ENCODE data around the gene GALNT16. TPM values are rescaled to one million over a fixed set of nuclear protein-coding genes. Genes with fewer than 3 reads are reported as not detected.

The GALNT16 gene
- total and polyA plus RNA-seq, 2 donors (not counting 3 experiments of a cell fraction or from before 2014, with no cell fraction given), result 0.39 to 0.49 TPM

- no peaks in the 10 kb centered on the region for H3K4me1 ChIP-seq (ENCODE audit: control insufficient read depth, extremely low read depth, insufficient read depth, low read length)
- H4K20me1 ChIP-seq (replicated peaks; ENCODE audit: control insufficient read depth, extremely low read depth, insufficient read depth, low read length), result no peaks in the 10 kb centered on the region
- no peaks in the 10 kb centered on the region for H3K36me3 ChIP-seq (ENCODE audit: control insufficient read depth in 2 of 2, extremely low read depth in 1 of 2, insufficient read depth in 2 of 2, low read length in 2 of 2)
- no peak for TF ChIP-seq MAX (IDR thresholded peaks at IDR 0.05; ENCODE audit: insufficient read depth, insufficient read length)
- no peak for TF ChIP-seq POLR2A (IDR thresholded peaks at IDR 0.05; ENCODE audit: low read depth, low read length)
- no peak for TF ChIP-seq FOS (IDR thresholded peaks at IDR 0.05; ENCODE audit: borderline replicate concordance, insufficient read depth, low read length)
- TF ChIP-seq EZH2 (IDR thresholded peaks at IDR 0.05; ENCODE audit: borderline replicate concordance, low read depth, low read length, severe bottlenecking), result no peak
- no peak for TF ChIP-seq MYC (IDR thresholded peaks at IDR 0.05; ENCODE audit: low read depth, low read length)
- TF ChIP-seq JUN (IDR thresholded peaks at IDR 0.05; ENCODE audit: borderline replicate concordance, insufficient read depth, insufficient read length, low read depth), result no peak
- no peak for TF ChIP-seq GATA2 (IDR thresholded peaks at IDR 0.05; ENCODE audit: insufficient read depth, insufficient read length, low read depth, low read length)
- TF ChIP-seq CTCF (IDR thresholded peaks at IDR 0.05; ENCODE audit: extremely low read depth in 1 of 2, insufficient read depth in 1 of 2, low read depth in 1 of 2, low read length in 2 of 2), result no peak
- no peak for TF ChIP-seq POLR2AphosphoS5 (IDR thresholded peaks at IDR 0.05; ENCODE audit: insufficient read depth, low read depth, low read length)
- no peak for DNase-seq (ENCODE audit: low read depth, low spot score)
- dilution Hi-C loops (cut with MboI; ENCODE audit: extremely low pct_ligation_motif_present, low sequenced_read_pairs), result no loop called here
- BruUV-seq (replicated peaks), result no TSS peak
- ChIA-PET CTCF (interaction anchor here (0.7 to 2.3 kb wide), 3 partner anchors 14 to 107 kb away, joined by 3 to 7 read pairs (median 4); partner anchors contain the start of gene GALNT16), POLR2A (interaction anchor here (0.6 kb wide), 1 partner anchor 50 kb away, joined by 6 read pairs; no protein-coding TSS in a partner anchor)
- no peak overlapping the region for H3K4me3 ChIP-seq (replicated peaks in 1 of 3; ENCODE audit: insufficient read depth in 1 of 3, low read depth in 1 of 3, low read length in 3 of 3)
- peaks cover 4 to 14% of the 10 kb centered on the region in 2 experiments for H3K27me3 ChIP-seq (ENCODE audit: control insufficient read depth in 2 of 2, insufficient read depth in 2 of 2, low read length in 2 of 2)
- intact Hi-C loops (cut with micrococcal nuclease), result no loop called here
- H2AFZ ChIP-seq (ENCODE audit: low read depth, low read length), result no peak overlapping the region
- FAIRE-seq, result no peak
- no peaks in the 10 kb centered on the region for H3K79me2 ChIP-seq (ENCODE audit: control insufficient read depth, insufficient read depth, low read length)
- no peak overlapping the region for H3K27ac ChIP-seq (ENCODE audit: insufficient read depth, low read depth, low read length)
- H3K9ac ChIP-seq (replicated peaks; ENCODE audit: extremely low read depth, insufficient read depth, low read length), result no peak overlapping the region
- H3K9me1 ChIP-seq (replicated peaks; ENCODE audit: control insufficient read depth, extremely low read depth, insufficient read depth, low read length), result no peaks in the 10 kb centered on the region
- H3K9me3 ChIP-seq (replicated peaks; ENCODE audit: control insufficient read depth, insufficient read depth, low read length), result no peaks in the 10 kb centered on the region
- no peak overlapping the region for H3K4me2 ChIP-seq (ENCODE audit: insufficient read depth, low read length)
Measured at GRCh38 chr14:69332782-69333395, 72.9 kb downstream of the GALNT16 start.

All from endothelial cell of umbilical vein (primary cell).